Measurements from ENCODE around the gene COL19A1. TPM values are rescaled to one million over a fixed set of nuclear protein-coding genes. Genes with fewer than 3 reads are reported as not detected.

COL19A1 gene
- total RNA-seq, 1 experiment from 2014 or later, result not detected

- Histone ChIP-seq H3K9me2 (ENCODE audit: insufficient read depth) (no peaks in the 10 kb centered on the region), H3K9me3 (ENCODE audit: insufficient read depth, low read depth) (no peaks in the 10 kb centered on the region), H3K27ac (no peak overlapping the region), H3K79me2 (ENCODE audit: low read depth) (no peaks in the 10 kb centered on the region), H3K4me3 (no peak overlapping the region), H4K20me1 (ENCODE audit: insufficient read depth) (no peaks in the 10 kb centered on the region), H3F3A (ENCODE audit: insufficient read depth, low read depth) (no peaks in the 10 kb centered on the region), H3K27me3 (ENCODE audit: insufficient read depth, low read depth) (no peaks in the 10 kb centered on the region), H3K4me1 (replicated peaks; ENCODE audit: insufficient read depth) (no peaks in the 10 kb centered on the region), H2AFZ (no peak overlapping the region), H3K4me2 (no peak overlapping the region), H3K36me3 (ENCODE audit: low read depth) (no peaks in the 10 kb centered on the region)
- ChIA-PET CTCF (no interaction called here), POLR2A (ENCODE audit: unreplicated experiment) (no interaction called here)
- intact Hi-C loops (cut with micrococcal nuclease; ENCODE audit: unreplicated experiment), result no loop called here
- no peak for DNase-seq
- BruUV-seq (replicated peaks), result no TSS peak
- TF ChIP-seq EZH2 (IDR thresholded peaks at IDR 0.05; ENCODE audit: low read depth) (no peak), CTCF (conservative IDR thresholded peaks at IDR 0.05) (no peak)
Measured at GRCh38 chr6:70172252-70172651, 305.9 kb downstream of the COL19A1 start.

- no peak for TF ChIP-seq EZH2 (IDR thresholded peaks at IDR 0.05; ENCODE audit: low read depth)
- TF ChIP-seq CTCF (conservative IDR thresholded peaks at IDR 0.05), result no peak
- Histone ChIP-seq H3K9me3 (ENCODE audit: insufficient read depth, low read depth) (no peaks in the 10 kb centered on the region), H3K4me3 (no peak overlapping the region), H3K79me2 (ENCODE audit: low read depth) (no peaks in the 10 kb centered on the region), H3K27me3 (ENCODE audit: insufficient read depth, low read depth) (no peaks in the 10 kb centered on the region), H3K36me3 (ENCODE audit: low read depth) (no peaks in the 10 kb centered on the region), H3K9me2 (ENCODE audit: insufficient read depth) (no peaks in the 10 kb centered on the region), H3K4me1 (replicated peaks; ENCODE audit: insufficient read depth) (no peaks in the 10 kb centered on the region), H3K27ac (no peak overlapping the region), H3F3A (ENCODE audit: insufficient read depth, low read depth) (no peaks in the 10 kb centered on the region), H3K4me2 (no peak overlapping the region), H4K20me1 (ENCODE audit: insufficient read depth) (no peaks in the 10 kb centered on the region), H2AFZ (no peak overlapping the region)
- ChIA-PET POLR2A (ENCODE audit: unreplicated experiment) (no interaction called here), CTCF (no interaction called here)
- intact Hi-C loops (cut with micrococcal nuclease; ENCODE audit: unreplicated experiment), result no loop called here
- no peak for DNase-seq
- no TSS peak for BruUV-seq (replicated peaks)
Measured at GRCh38 chr6:70175770-70176169, 309.4 kb downstream of the COL19A1 start.

GRCh38 chr6:70176842-70177550, 310.6 kb downstream of the COL19A1 start:
- Histone ChIP-seq H4K20me1 (ENCODE audit: insufficient read depth) (no peaks in the 10 kb centered on the region), H3K4me1 (replicated peaks; ENCODE audit: insufficient read depth) (no peaks in the 10 kb centered on the region), H3F3A (ENCODE audit: insufficient read depth, low read depth) (no peaks in the 10 kb centered on the region), H3K79me2 (ENCODE audit: low read depth) (no peaks in the 10 kb centered on the region), H3K36me3 (ENCODE audit: low read depth) (no peaks in the 10 kb centered on the region), H3K27ac (no peak overlapping the region), H3K27me3 (ENCODE audit: insufficient read depth, low read depth) (no peaks in the 10 kb centered on the region), H3K9me2 (ENCODE audit: insufficient read depth) (no peaks in the 10 kb centered on the region), H3K4me3 (no peak overlapping the region), H2AFZ (no peak overlapping the region), H3K9me3 (ENCODE audit: insufficient read depth, low read depth) (no peaks in the 10 kb centered on the region), H3K4me2 (no peak overlapping the region)
- no peak for TF ChIP-seq EZH2 (IDR thresholded peaks at IDR 0.05; ENCODE audit: low read depth)
- no peak for TF ChIP-seq CTCF (conservative IDR thresholded peaks at IDR 0.05)
- intact Hi-C loops (cut with micrococcal nuclease; ENCODE audit: unreplicated experiment), result no loop called here
- no TSS peak for BruUV-seq (replicated peaks)
- DNase-seq, result no peak
- POLR2A ChIA-PET (ENCODE audit: unreplicated experiment), result no interaction called here
- CTCF ChIA-PET, result no interaction called here

All from PC-9 (cell line).